Measurements from ENCODE around the gene IL12A. TPM values are rescaled to one million over a fixed set of nuclear protein-coding genes. Genes with fewer than 3 reads are reported as not detected.

IL12A gene
- total and polyA plus RNA-seq, 2 of the 8 experiments (the other 6 are each of a cell fraction or from before 2014, with no cell fraction given), result 0.41 to 0.92 TPM

DNA sequence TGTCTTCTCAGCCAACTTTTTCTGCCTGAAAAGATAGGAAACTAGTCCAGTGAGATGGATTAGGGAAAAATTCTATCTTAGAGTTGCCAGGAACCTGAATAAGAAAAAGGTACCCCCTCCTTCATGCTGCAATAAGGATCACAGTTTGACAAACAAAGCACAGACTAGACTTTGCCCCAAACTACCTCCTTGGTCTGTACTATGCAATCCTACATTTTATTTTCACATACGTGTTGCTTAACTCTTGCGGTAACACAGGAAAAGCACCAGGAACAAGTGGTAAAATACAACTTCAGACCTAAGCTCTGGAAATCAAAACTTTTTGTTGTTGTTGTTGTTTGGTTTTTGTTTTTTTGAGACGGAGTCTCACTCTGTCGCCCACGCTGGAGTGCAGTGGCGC, 11.3 kb upstream of the IL12A start:
- H3K4me1 ChIP-seq (replicated peaks in 1 of 4; ENCODE audit: control insufficient read depth in 3 of 4, insufficient read depth in 4 of 4, low read length in 3 of 4), result no peaks in the 10 kb centered on the region
- POLR2A ChIA-PET (ENCODE audit: partially characterized antibody), result no interaction called here
- CTCF ChIA-PET (ENCODE audit: partially characterized antibody), result interaction anchor here (3.1 kb wide), 1 partner anchor 10 kb away, joined by 18 read pairs; no protein-coding TSS in a partner anchor
- no peaks in the 10 kb centered on the region for H4K20me1 ChIP-seq (replicated peaks in 1 of 2; ENCODE audit: control insufficient read depth in 1 of 2, insufficient read depth in 2 of 2, low read length in 2 of 2)
- H2AK5ac ChIP-seq (ENCODE audit: low read depth, low read length), result no peak overlapping the region
- H2BK15ac ChIP-seq (ENCODE audit: low read length), result no peak overlapping the region
- H3K4ac ChIP-seq (replicated peaks; ENCODE audit: insufficient read length, low read depth, low read length), result no peak overlapping the region
- no peaks in the 10 kb centered on the region; the same call in 1 of the 2 replicates for H3K23me2 ChIP-seq (ENCODE audit: low read depth, low read length)
- H3K79me1 ChIP-seq (ENCODE audit: low read depth, low read length), result no peaks in the 10 kb centered on the region
- H3K4me3 ChIP-seq (ENCODE audit: extremely low read depth in 1 of 4, insufficient read depth in 2 of 4, low read depth in 3 of 4, low read length in 4 of 4), result no peak overlapping the region
- H3K9ac ChIP-seq (replicated peaks in 1 of 4; ENCODE audit: extremely low read depth in 1 of 4, low read depth in 3 of 4, low read length in 3 of 4), result no peak overlapping the region
- H3K79me2 ChIP-seq (ENCODE audit: control insufficient read depth in 1 of 2, insufficient read depth in 2 of 2, low read length in 2 of 2), result no peaks in the 10 kb centered on the region
- H2AFZ ChIP-seq (ENCODE audit: low read length), result no peak overlapping the region
- no peak overlapping the region for H4K91ac ChIP-seq (replicated peaks; ENCODE audit: insufficient read length, low read length)
- H3K18ac ChIP-seq (ENCODE audit: extremely low read depth, low read length), result no peak overlapping the region
- no peak overlapping the region for H3K56ac ChIP-seq (replicated peaks; ENCODE audit: insufficient read length, low read depth, low read length)
- no peaks in the 10 kb centered on the region for H3K36me3 ChIP-seq (ENCODE audit: control insufficient read depth in 2 of 4, insufficient read depth in 4 of 4, low read length in 3 of 4)
- no peak overlapping the region for H4K5ac ChIP-seq (ENCODE audit: insufficient read length, low read depth, low read length)
- H3K27me3 ChIP-seq (replicated peaks in 1 of 4; ENCODE audit: control insufficient read depth in 3 of 4, extremely low read depth in 1 of 4, insufficient read depth in 3 of 4, low read length in 3 of 4), result no peaks in the 10 kb centered on the region
- no peak overlapping the region for H3K27ac ChIP-seq (ENCODE audit: low read depth, low read length)
- H2BK120ac ChIP-seq (replicated peaks; ENCODE audit: low read depth, low read length), result no peak overlapping the region
- no peak for FAIRE-seq
- no peak overlapping the region for H4K8ac ChIP-seq (ENCODE audit: extremely low read depth, insufficient read depth, low read length)
- H2BK20ac ChIP-seq (ENCODE audit: low read length), result no peak overlapping the region
- H3K4me2 ChIP-seq (ENCODE audit: insufficient read depth in 1 of 2, low read depth in 2 of 2, low read length in 2 of 2), result no peak overlapping the region
- WGBS, 2 experiments (ENCODE audit: extremely low coverage in 1 of 2, insufficient coverage in 1 of 2, insufficient read length in 1 of 2, insufficient replicate concordance in 2 of 2, low coverage in 1 of 2, low lambda C conversion rate in 2 of 2, missing lambda C conversion rate in 1 of 2), result 100% methylated on average over 6 of the region's 6 CpGs; no CpG with 5 or more reads in 1 of the 2 experiments
- no peak overlapping the region for H3K23ac ChIP-seq (ENCODE audit: insufficient read length)
- no peak for DNase-seq (ENCODE audit: low read depth in 1 of 2, low spot score in 2 of 2)
- no peaks in the 10 kb centered on the region for H3K9me3 ChIP-seq (ENCODE audit: insufficient read depth in 2 of 2, low read depth in 1 of 2, low read length in 1 of 2)
- no peak overlapping the region for H2BK12ac ChIP-seq (ENCODE audit: low read depth, low read length)
- H3K14ac ChIP-seq (ENCODE audit: insufficient read length), result no peak overlapping the region
- no peak overlapping the region for H2BK5ac ChIP-seq (ENCODE audit: low read depth, low read length)
